Skeletal muscle satellite cell (primary cell): Measurements from ENCODE around the gene TOGARAM1. TPM values are rescaled to one million over a fixed set of nuclear protein-coding genes. Genes with fewer than 3 reads are reported as not detected.

Experiments used
- small RNA-seq: library from RNA; depleted of rRNA; stranded (forward); fragments of <200 nt; gene quantifications from one replicate; pipeline ENCODE3, GENCODE V24; 2012

The TOGARAM1 gene

Small RNAs within 50 kb of the gene (small RNA-seq; reads per million reads assigned to genes)
- not detected for gene RF00151
- 16,668 reads per million, percentile 100 among the genes with 10 or more reads in this experiment for gene SNORD127
